GM12878 (cell line): ENCODE data around the gene BLOC1S4. TPM values are rescaled to one million over a fixed set of nuclear protein-coding genes. Genes with fewer than 3 reads are reported as not detected.

ENCODE experiments used
- BMI1 ChIP-seq: fragments of 450-650 bp; IDR thresholded peaks from 2 replicates; pipeline ENCODE4 v1.6.1; 2016; ENCODE audit warnings: mild to moderate bottlenecking, moderate library complexity, borderline replicate concordance
- CBX3 ChIP-seq: fragments of 200-600 bp; sonication (generic); IDR thresholded peaks from 2 replicates; pipeline ENCODE4 v1.6.1; 2016; ENCODE audit warnings: low read depth, borderline replicate concordance
- CTCF ChIP-seq, 3 experiments: IDR thresholded peaks in 2 of 3; conservative IDR thresholded peaks in 1 of 3; 2 replicates each; pipeline ENCODE4 v1.5.1; 2011; ENCODE audit warnings: low read depth in 3 of 3, low read length in 3 of 3, mild to moderate bottlenecking in 3 of 3, control low read depth in 2 of 3, moderate library complexity in 2 of 3, inconsistent platforms in 1 of 3, mixed read lengths in 1 of 3; ENCODE audit not compliant: control insufficient read depth in 2 of 3, insufficient read depth in 1 of 3; ENCODE audit errors: extremely low read depth in 1 of 3
- E2F4 ChIP-seq: IDR thresholded peaks from 2 replicates; pipeline ENCODE4 v1.6.1; 2012; ENCODE audit warnings: low read depth, low read length, improper control_type of control experiment
- ELK1 ChIP-seq: IDR thresholded peaks from 2 replicates; pipeline ENCODE4 v1.6.1; 2012; ENCODE audit warnings: low read depth, low read length, improper control_type of control experiment
- GATAD2B ChIP-seq: fragments of 450-650 bp; conservative IDR thresholded peaks from 2 replicates; pipeline ENCODE4 v1.6.1; 2017; ENCODE audit warnings: low read depth, mild to moderate bottlenecking, moderate library complexity
- IRF5 ChIP-seq: fragments of 450-650 bp; IDR thresholded peaks from 2 replicates; pipeline ENCODE4 v1.6.1; 2017; ENCODE audit warnings: borderline replicate concordance
- KLF5 ChIP-seq: fragments of 450-650 bp; IDR thresholded peaks from 2 replicates; pipeline ENCODE4 v1.6.1; 2014; ENCODE audit warnings: mild to moderate bottlenecking; ENCODE audit not compliant: partially characterized antibody
- MYC ChIP-seq: IDR thresholded peaks from 2 replicates; pipeline ENCODE4 v1.6.1; 2011; ENCODE audit warnings: mild to moderate bottlenecking, low read length, moderate library complexity, inconsistent platforms; ENCODE audit not compliant: insufficient read depth, insufficient replicate concordance, insufficient read length, severe bottlenecking
- SMARCA5 ChIP-seq: fragments of 450-650 bp; IDR thresholded peaks from 2 replicates; pipeline ENCODE4 v1.6.1; 2017; ENCODE audit warnings: mild to moderate bottlenecking
- STAT3 ChIP-seq: IDR thresholded peaks from 2 replicates; pipeline ENCODE4 v1.6.1; 2011; ENCODE audit warnings: low read depth, low read length, improper control_type of control experiment
- TCF12 ChIP-seq: IDR thresholded peaks from 2 replicates; pipeline ENCODE4 v1.6.1; 2011; ENCODE audit warnings: low read depth, mild to moderate bottlenecking, low read length
- USF1 ChIP-seq: IDR thresholded peaks from 2 replicates; pipeline ENCODE4 v1.6.1; 2011; ENCODE audit warnings: borderline replicate concordance, low read depth, mild to moderate bottlenecking, moderate library complexity, mixed read lengths, low read length; ENCODE audit not compliant: insufficient read depth; ENCODE audit errors: extremely low read length
- USF2 ChIP-seq: IDR thresholded peaks from 2 replicates; pipeline ENCODE4 v1.6.1; 2011; ENCODE audit warnings: low read depth, low read length, improper control_type of control experiment, borderline replicate concordance
- ZBTB4 ChIP-seq: fragments of 450-650 bp; formaldehyde crosslinking; IDR thresholded peaks from 2 replicates; pipeline ENCODE4 v1.4.0; 2022; ENCODE audit warnings: mild to moderate bottlenecking, moderate library complexity
- ZNF217 ChIP-seq: fragments of 450-650 bp; IDR thresholded peaks from 2 replicates; pipeline ENCODE4 v1.6.1; 2017; ENCODE audit warnings: antibody characterized with exemption, mild to moderate bottlenecking
- ZZZ3 ChIP-seq: IDR thresholded peaks from 2 replicates; pipeline ENCODE4 v1.6.1; 2011; ENCODE audit warnings: low read depth; ENCODE audit not compliant: control insufficient read depth, insufficient read length
- polyA plus RNA-seq, 11 experiments: library from polyadenylated mRNA; depleted of rRNA in 4 of 11; unstranded in 6 of 11; stranded (reverse) in 5 of 11; fragments of >200 nt; fragmentation: Nextera tagmentation in 4 of 11; fragmentation: Illumina TruSeq in 1 of 11; extraction: Ambion mirVana in 4 of 11; extraction: Trizol in 1 of 11; gene quantifications; 1 replicate in 1 of 11; 2 replicates in 10 of 11; pipeline versions ENCODE4 v1.2.1 to v1.2.3, GENCODE V29; 2011 to 2016; ENCODE audit warnings: inconsistent platforms in 2 of 11, missing spikeins in 2 of 11, low read depth in 1 of 11
- total RNA-seq, 4 experiments: library from RNA; depleted of rRNA in 3 of 4; stranded (reverse); fragments of >200 nt in 3 of 4; fragmentation: Illumina TruSeq in 1 of 4; extraction: Trizol in 1 of 4; gene quantifications; 2 replicates each; pipeline versions ENCODE4 v1.2.1 to v1.2.3, GENCODE V29; 2013 to 2021

BLOC1S4 gene
- total and polyA plus RNA-seq, 10 of the 15 experiments (the other 5 are each of a cell fraction or from before 2014, with no cell fraction given): 2.7 to 23.8 (median 9.5) TPM

- TF ChIP-seq CTCF (IDR thresholded peaks at IDR 0.05 in 2 of 3, conservative IDR thresholded peaks at IDR 0.05 in 1 of 3; ENCODE audit: control insufficient read depth in 2 of 3, extremely low read depth in 1 of 3, insufficient read depth in 1 of 3, low read depth in 3 of 3, low read length in 3 of 3) (no peak), ZBTB4 (CRISPR knock-in tag) (no peak), IRF5 (no peak), CBX3 (no peak), STAT3 (no peak), USF2 (no peak), USF1 (no peak), TCF12 (0 out of 2 replicates have a peak, but pooled peaks have one; percentile 2), MYC (peak; percentile 40), KLF5 (peak; percentile 33), SMARCA5 (peak; percentile 87), BMI1 (no peak), ELK1 (peak; percentile 83), GATAD2B (peak; percentile 99), ZZZ3 (no peak), ZNF217 (peak; percentile 63), E2F4 (no peak)
These were observed at the start of gene BLOC1S4 (continued) for GRCh38 chr4:6716018-6716911.
